Uterus (tissue), 2 donors: ENCODE results near the gene NEK9.

Experiments used
- CTCF ChIP-seq, 4 experiments: fragments of 200-600 bp in 2 of 4; fragments of 450-650 bp in 2 of 4; sonication (generic) in 2 of 4; IDR thresholded peaks; one replicate each; pipeline ENCODE4 v1.5.1; 2016 to 2019; ENCODE audit warnings: antibody characterized with exemption in 4 of 4, mild to moderate bottlenecking in 2 of 4, moderate library complexity in 1 of 4
- POLR2A ChIP-seq, 2 donors: fragments of 450-650 bp; IDR thresholded peaks; one replicate each; pipeline ENCODE4 v1.6.1; 2016; ENCODE audit warnings: antibody characterized with exemption in 2 of 2, mild to moderate bottlenecking in 1 of 2, moderate library complexity in 1 of 2

DNA sequence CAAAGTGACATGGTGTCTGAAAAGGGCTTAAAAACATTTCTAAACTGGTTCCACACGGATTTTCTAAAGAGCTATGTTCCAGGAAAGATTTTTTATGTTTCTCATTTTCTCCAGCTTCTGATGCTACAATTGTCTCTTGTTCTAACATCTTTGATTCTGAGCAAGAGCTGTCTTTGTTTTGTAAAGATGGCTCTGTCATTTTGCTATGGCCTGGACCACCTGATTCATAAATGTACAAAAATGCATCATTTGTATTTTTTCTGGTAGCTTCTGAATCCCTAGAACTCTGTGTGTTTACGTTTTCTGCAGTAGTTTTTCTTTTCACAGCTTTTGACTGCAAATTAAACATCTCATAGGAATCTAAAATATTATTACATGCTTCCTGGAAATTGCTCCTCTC lies 78.7 kb downstream of the NEK9 start:
- no peak for TF ChIP-seq CTCF (IDR thresholded peaks at IDR 0.05)
- no peak for TF ChIP-seq POLR2A (IDR thresholded peaks at IDR 0.05)
